ENCODE data around the gene C1QL4.
"Not testable (repeated sequence)": the region's sequence is repeated elsewhere in the genome, so short reads cannot be mapped to it uniquely, and the experiment has no call there.

DNA sequence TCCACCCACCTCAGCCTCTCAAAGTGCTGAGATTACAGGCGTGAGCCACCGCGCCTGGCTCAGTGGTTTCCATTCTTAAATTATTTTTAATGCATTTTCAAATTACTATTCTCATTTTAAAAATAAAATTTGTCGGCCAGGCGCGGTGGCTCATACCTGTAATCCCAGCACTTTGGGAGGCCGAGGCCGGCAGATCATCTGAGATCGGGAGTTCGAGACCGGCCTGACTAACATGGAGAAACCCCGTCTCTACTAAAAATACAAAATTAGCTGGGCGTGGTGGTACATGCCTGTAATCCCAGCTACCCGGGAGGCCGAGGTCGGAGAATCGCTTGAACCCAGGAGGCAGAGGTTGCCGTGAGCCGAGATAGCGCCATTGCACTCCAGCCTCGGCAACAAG lies 3.2 kb downstream of the C1QL4 start:
- not testable (repeated sequence) for TF ChIP-seq KDM1A (IDR thresholded peaks at IDR 0.05; ENCODE audit: low read depth); PHF8 (IDR thresholded peaks at IDR 0.05; ENCODE audit: borderline replicate concordance, low read depth); ZFP36 (IDR thresholded peaks at IDR 0.05; ENCODE audit: borderline replicate concordance, partially characterized antibody); E2F6 (IDR thresholded peaks at IDR 0.05; ENCODE audit: borderline replicate concordance, low read depth); SMC3 (IDR thresholded peaks at IDR 0.05); EP300 (IDR thresholded peaks at IDR 0.05); POLR2A (IDR thresholded peaks at IDR 0.05; ENCODE audit: low read length); CTCF (IDR thresholded peaks at IDR 0.05); ESRRA (IDR thresholded peaks at IDR 0.05; ENCODE audit: borderline replicate concordance, low read length); RAD21 (conservative IDR thresholded peaks at IDR 0.05 in 1 of 2, IDR thresholded peaks at IDR 0.05 in 1 of 2); RFX5 (IDR thresholded peaks at IDR 0.05); EHMT2 (IDR thresholded peaks at IDR 0.05; ENCODE audit: low read depth); BHLHE40 (IDR thresholded peaks at IDR 0.05; ENCODE audit: low read depth, low read length)
